ENCODE data around the gene EPB41. TPM values are rescaled to one million over a fixed set of nuclear protein-coding genes. Genes with fewer than 3 reads are reported as not detected.
A peak's percentile ranks its signal among the peaks of the same experiment; 100 is the strongest.

Gene EPB41
- total and polyA plus RNA-seq, 2 of the 8 experiments (the other 6 are each of a cell fraction or from before 2014, with no cell fraction given): 36.7 to 109 TPM

GRCh38 chr1:28882009-28882628, 32.2 kb upstream of the EPB41 start (continued):
- no peak for TF ChIP-seq SP1 (IDR thresholded peaks at IDR 0.05; ENCODE audit: low read depth, low read length)
- no peak for TF ChIP-seq TAF1 (IDR thresholded peaks at IDR 0.05; ENCODE audit: low read depth, low read length)
- no peak for TF ChIP-seq CBX5 (IDR thresholded peaks at IDR 0.05; ENCODE audit: low read depth, low read length)
- TF ChIP-seq RFX5 (IDR thresholded peaks at IDR 0.05; ENCODE audit: borderline replicate concordance, low read depth, low read length): no peak
- peak; percentile 3; the same call in 1 of the 2 replicates for TF ChIP-seq CEBPB (IDR thresholded peaks at IDR 0.05; ENCODE audit: low read depth, low read length)
- no peak for TF ChIP-seq SIX5 (IDR thresholded peaks at IDR 0.05; ENCODE audit: low read depth, low read length)
- peak; percentile 46; the same call in 1 of the 2 replicates for TF ChIP-seq MAX (IDR thresholded peaks at IDR 0.05)
- TF ChIP-seq CTCF (IDR thresholded peaks at IDR 0.05; ENCODE audit: control extremely low read depth in 1 of 3, insufficient read depth in 1 of 3, low read depth in 1 of 3, low read length in 3 of 3): peak; percentile 87 to 100 (median 97)
- TF ChIP-seq HDAC2 (IDR thresholded peaks at IDR 0.05; ENCODE audit: borderline replicate concordance in 1 of 2, low read depth in 2 of 2, low read length in 2 of 2): no peak
- TF ChIP-seq GABPA (IDR thresholded peaks at IDR 0.05; ENCODE audit: borderline replicate concordance, insufficient read depth, low read length): peak; percentile 53; the same call in 1 of the 2 replicates
- no peak for TF ChIP-seq JUN (IDR thresholded peaks at IDR 0.05; ENCODE audit: low read depth, low read length)
- no peak for TF ChIP-seq RBBP5 (IDR thresholded peaks at IDR 0.05; ENCODE audit: borderline replicate concordance, low read depth, low read length)
- TF ChIP-seq ASH2L (IDR thresholded peaks at IDR 0.05; ENCODE audit: low read length): peak; percentile 28
- TF ChIP-seq FOSL1 (IDR thresholded peaks at IDR 0.05; ENCODE audit: insufficient read depth, low read depth, low read length): no peak
- no peak for TF ChIP-seq BCL11A (IDR thresholded peaks at IDR 0.05; ENCODE audit: low read depth in 2 of 2, low read length in 2 of 2)
- TF ChIP-seq PHF8 (conservative IDR thresholded peaks at IDR 0.05; ENCODE audit: low read depth, low read length): no peak
- no peak for TF ChIP-seq NANOG (IDR thresholded peaks at IDR 0.05; ENCODE audit: insufficient read depth, low read depth, low read length, poor library complexity, severe bottlenecking)
- no peak for TF ChIP-seq ATF3 (IDR thresholded peaks at IDR 0.05; ENCODE audit: insufficient read depth, low read depth, low read length)
- TF ChIP-seq GTF2F1 (IDR thresholded peaks at IDR 0.05; ENCODE audit: borderline replicate concordance, low read depth, low read length): no peak
- TF ChIP-seq SRF (IDR thresholded peaks at IDR 0.05; ENCODE audit: low read depth, low read length): no peak
